Measurements from ENCODE around the gene AEN.

DNA sequence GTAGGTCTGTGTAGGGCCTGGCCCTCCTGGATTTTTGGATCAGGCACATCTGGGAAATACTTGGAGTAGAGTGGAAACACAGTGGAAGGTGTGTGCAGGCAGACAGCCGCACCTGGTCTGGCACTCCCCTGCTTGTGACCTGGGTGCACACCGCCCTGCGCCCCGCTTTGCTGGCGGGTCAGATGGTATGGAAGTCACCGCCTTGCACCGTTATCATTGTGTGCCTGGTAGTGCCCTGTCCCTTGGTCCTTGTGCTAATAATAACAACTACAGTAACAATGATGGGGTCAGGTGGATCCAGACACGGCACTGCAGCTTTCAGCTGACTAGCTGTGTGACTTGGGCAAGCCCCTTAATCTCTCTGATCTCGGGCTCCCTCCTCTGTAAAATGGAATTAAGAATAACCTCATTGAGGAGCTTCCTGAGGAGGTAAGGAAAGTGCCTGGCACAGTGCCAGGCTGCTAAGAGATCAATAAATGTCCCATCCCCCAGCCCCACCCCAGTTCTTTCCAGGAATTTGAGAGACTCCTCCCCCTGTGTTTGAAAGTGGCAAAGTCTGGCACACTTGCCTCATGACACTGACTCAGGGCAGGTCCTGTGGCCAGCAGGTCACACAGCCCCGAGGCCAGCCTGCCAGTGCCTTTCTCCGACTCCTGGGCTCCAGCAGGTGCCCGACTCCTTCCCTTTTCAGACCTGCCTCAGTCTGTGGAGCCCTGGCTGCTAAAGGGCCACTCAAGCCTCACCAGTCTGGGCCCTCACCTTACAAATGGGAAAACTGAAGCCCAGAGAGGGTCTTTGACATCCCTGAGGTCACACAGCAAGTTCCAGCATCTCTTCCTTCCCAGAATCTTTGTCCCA, 27.4 kb downstream of the AEN start:
- no peak for TF ChIP-seq POLR2A (IDR thresholded peaks at IDR 0.05)
- TF ChIP-seq, protein P1, sequence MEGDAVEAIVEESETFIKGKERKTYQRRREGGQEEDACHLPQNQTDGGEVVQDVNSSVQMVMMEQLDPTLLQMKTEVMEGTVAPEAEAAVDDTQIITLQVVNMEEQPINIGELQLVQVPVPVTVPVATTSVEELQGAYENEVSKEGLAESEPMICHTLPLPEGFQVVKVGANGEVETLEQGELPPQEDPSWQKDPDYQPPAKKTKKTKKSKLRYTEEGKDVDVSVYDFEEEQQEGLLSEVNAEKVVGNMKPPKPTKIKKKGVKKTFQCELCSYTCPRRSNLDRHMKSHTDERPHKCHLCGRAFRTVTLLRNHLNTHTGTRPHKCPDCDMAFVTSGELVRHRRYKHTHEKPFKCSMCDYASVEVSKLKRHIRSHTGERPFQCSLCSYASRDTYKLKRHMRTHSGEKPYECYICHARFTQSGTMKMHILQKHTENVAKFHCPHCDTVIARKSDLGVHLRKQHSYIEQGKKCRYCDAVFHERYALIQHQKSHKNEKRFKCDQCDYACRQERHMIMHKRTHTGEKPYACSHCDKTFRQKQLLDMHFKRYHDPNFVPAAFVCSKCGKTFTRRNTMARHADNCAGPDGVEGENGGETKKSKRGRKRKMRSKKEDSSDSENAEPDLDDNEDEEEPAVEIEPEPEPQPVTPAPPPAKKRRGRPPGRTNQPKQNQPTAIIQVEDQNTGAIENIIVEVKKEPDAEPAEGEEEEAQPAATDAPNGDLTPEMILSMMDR (IDR thresholded peaks at IDR 0.05): no peak
